Sigmoid colon (tissue), 7 donors: ENCODE measurements around the gene STIM2. TPM values are rescaled to one million over a fixed set of nuclear protein-coding genes. Genes with fewer than 3 reads are reported as not detected.

ENCODE experiments used
- DNase-seq: peaks from one replicate; pipeline ENCODE4 v3.0.0-alpha.2; 2019
- H3K27ac ChIP-seq, 4 donors: fragments of 200-600 bp; sonication (generic); one replicate each; pipeline ENCODE4 v1.5.1; 2016 to 2019; ENCODE audit warnings: mild to moderate bottlenecking in 1 of 4
- H3K27me3 ChIP-seq, 3 donors: fragments of 200-600 bp; sonication (generic); one replicate each; pipeline ENCODE4 v1.5.1; 2019; ENCODE audit warnings: mild to moderate bottlenecking in 1 of 3
- H3K36me3 ChIP-seq, 4 donors: fragments of 200-600 bp; sonication (generic); one replicate each; pipeline ENCODE4 v1.5.1; 2016 to 2019
- H3K4me1 ChIP-seq, 4 donors: fragments of 200-600 bp; sonication (generic); one replicate each; pipeline ENCODE4 v1.5.1; 2017 to 2019
- H3K4me3 ChIP-seq, 4 donors: fragments of 200-600 bp; sonication (generic); one replicate each; pipeline ENCODE4 v1.5.1; 2017 to 2019; ENCODE audit warnings: mild to moderate bottlenecking in 2 of 4, moderate library complexity in 1 of 4
- H3K9me3 ChIP-seq, 4 donors: fragments of 200-600 bp in 3 of 4; sonication (generic) in 3 of 4; one replicate each; pipeline versions ENCODE4 v1.5.1 to v1.6.1; 2013 to 2019
- CTCF ChIP-seq, 4 experiments: fragments of 450-650 bp in 3 of 4; fragments of 200-600 bp in 1 of 4; IDR thresholded peaks; one replicate each; pipeline ENCODE4 v1.5.1; 2016 to 2019; ENCODE audit warnings: antibody characterized with exemption in 4 of 4, mild to moderate bottlenecking in 3 of 4, moderate library complexity in 2 of 4
- EP300 ChIP-seq, 4 donors: sonication (generic); formaldehyde crosslinking; IDR thresholded peaks; one replicate each; pipeline ENCODE4 v1.6.1; 2017; ENCODE audit warnings: antibody characterized with exemption in 4 of 4
- POLR2A ChIP-seq, 2 donors: fragments of 450-650 bp; IDR thresholded peaks; one replicate each; pipeline ENCODE4 v1.6.1; 2016; ENCODE audit warnings: antibody characterized with exemption in 2 of 2, mild to moderate bottlenecking in 2 of 2, moderate library complexity in 2 of 2
- POLR2AphosphoS5 ChIP-seq, 4 donors: sonication (generic); formaldehyde crosslinking; IDR thresholded peaks; one replicate each; pipeline ENCODE4 v1.6.1; 2017; ENCODE audit warnings: antibody characterized with exemption in 4 of 4
- WGBS, 2 donors: extraction: QIAGEN DNeasy Blood & Tissue Kit; methylation state at CpG; one replicate each; pipeline ENCODE4 v1.1.7; 2013; 5-methylcytosine and 5-hydroxymethylcytosine counted together
- intact Hi-C: fragments of 100-400 bp; cut with DNase I; formaldehyde crosslinking; loops from one replicate; pipeline ENCODE4 v1.15.1; 2023
- polyA plus RNA-seq, 3 donors: library from polyadenylated mRNA; stranded (reverse); fragments of 200-250 nt; gene quantifications; one replicate each; pipeline ENCODE4 v1.2.3, GENCODE V29; 2013
- total RNA-seq, 4 donors: library from RNA; depleted of rRNA; stranded (reverse); fragments of >200 nt; gene quantifications; one replicate each; pipeline ENCODE4 v1.1.0, GENCODE V29; 2016
- donor health status: healthy with polysubstance abuse.
- donor health status: Bipolar disorder and iron deficiency.
- donor health status: healthy.

The STIM2 gene
- total and polyA plus RNA-seq, 7 donors = 3.0 to 16.8 (median 14.1) TPM

- Histone ChIP-seq H3K9me3 (no peaks in the 10 kb centered on the region), H3K27me3 (no peaks in the 10 kb centered on the region), H3K27ac (no peak overlapping the region), H3K4me3 (no peak overlapping the region), H3K4me1 (no peaks in the 10 kb centered on the region), H3K36me3 (no peaks in the 10 kb centered on the region)
- no peak for DNase-seq
- WGBS, 2 donors = 17 to 63% methylated on average over 2 of the region's 2 CpGs
- TF ChIP-seq POLR2A (IDR thresholded peaks at IDR 0.05) = no peak
- no peak for TF ChIP-seq POLR2AphosphoS5 (IDR thresholded peaks at IDR 0.05)
- no peak for TF ChIP-seq CTCF (IDR thresholded peaks at IDR 0.05)
- TF ChIP-seq EP300 (IDR thresholded peaks at IDR 0.05) = no peak
- intact Hi-C loops = no loop called here
Measured at GRCh38 chr4:26938516-26938915, 77.9 kb downstream of the STIM2 start.

- no peak overlapping the region for H3K27ac ChIP-seq
- no peaks in the 10 kb centered on the region for H3K27me3 ChIP-seq
- DNase-seq = no peak
- no peaks in the 10 kb centered on the region for H3K4me1 ChIP-seq
- H3K36me3 ChIP-seq = no peaks in the 10 kb centered on the region
- 92 to 98% methylated on average over 1 of the region's 1 CpG for WGBS, 2 donors
- H3K4me3 ChIP-seq = no peak overlapping the region
- H3K9me3 ChIP-seq = no peaks in the 10 kb centered on the region
- TF ChIP-seq EP300 (IDR thresholded peaks at IDR 0.05) (no peak), POLR2AphosphoS5 (IDR thresholded peaks at IDR 0.05) (no peak)
- intact Hi-C loops = no loop called here
Measured at GRCh38 chr4:26941951-26942350, 81.3 kb downstream of the STIM2 start.

DNA sequence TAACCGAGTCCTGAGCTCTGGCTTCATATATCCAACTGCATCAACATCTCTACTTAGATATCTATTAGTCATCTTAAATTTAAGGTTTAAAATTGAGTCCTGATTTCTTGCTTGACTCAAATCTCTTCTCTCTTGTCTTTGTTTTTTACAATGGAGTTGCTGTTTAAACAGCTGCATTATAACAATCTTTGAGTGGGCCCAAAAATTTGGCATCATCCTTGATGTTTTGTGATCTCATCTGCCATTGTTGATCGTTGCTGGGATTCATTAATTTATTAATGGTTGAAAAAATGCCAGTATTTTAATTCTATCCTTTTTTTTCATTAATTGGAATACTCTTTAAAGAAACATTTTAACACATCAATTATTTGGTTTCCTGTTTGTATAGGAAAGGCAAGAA, 82.2 kb downstream of the STIM2 start:
- 82 to 84% methylated on average over 2 of the region's 2 CpGs for WGBS, 2 donors
- Histone ChIP-seq H3K27me3 (no peaks in the 10 kb centered on the region), H3K9me3 (no peaks in the 10 kb centered on the region), H3K4me1 (no peaks in the 10 kb centered on the region), H3K36me3 (no peaks in the 10 kb centered on the region), H3K4me3 (no peak overlapping the region), H3K27ac (no peak overlapping the region)
- TF ChIP-seq CTCF (IDR thresholded peaks at IDR 0.05) (no peak), POLR2A (IDR thresholded peaks at IDR 0.05) (no peak), EP300 (IDR thresholded peaks at IDR 0.05) (no peak), POLR2AphosphoS5 (IDR thresholded peaks at IDR 0.05) (no peak)
- no peak for DNase-seq
- intact Hi-C loops = no loop called here

DNA sequence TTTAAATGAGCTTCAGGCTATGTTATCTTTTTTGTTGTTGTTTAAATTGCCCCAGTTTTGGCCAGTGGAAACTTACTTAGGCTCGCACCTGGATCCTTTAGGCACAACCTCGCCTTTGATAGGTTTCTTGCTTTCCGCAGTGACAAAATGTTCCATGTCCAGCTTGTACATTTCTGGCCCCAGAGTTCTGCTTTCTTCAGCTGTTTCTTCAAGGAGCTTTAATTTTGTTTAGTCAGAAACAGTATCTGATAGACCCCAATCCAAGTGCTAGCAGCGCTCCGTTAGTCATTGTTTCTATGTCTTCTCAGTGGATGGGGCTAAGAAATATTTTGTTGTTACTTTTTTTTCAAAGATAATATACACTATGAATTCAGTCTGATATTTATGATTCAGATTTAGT, 82.8 kb downstream of the STIM2 start:
- H3K9me3 ChIP-seq = no peaks in the 10 kb centered on the region
- DNase-seq = no peak
- H3K27ac ChIP-seq = no peak overlapping the region
- WGBS, 2 donors = 70 to 87% methylated on average over 5 of the region's 5 CpGs
- H3K4me1 ChIP-seq = no peaks in the 10 kb centered on the region
- H3K36me3 ChIP-seq = no peaks in the 10 kb centered on the region
- H3K4me3 ChIP-seq = no peak overlapping the region
- TF ChIP-seq POLR2AphosphoS5 (IDR thresholded peaks at IDR 0.05) (no peak), POLR2A (IDR thresholded peaks at IDR 0.05) (no peak), CTCF (IDR thresholded peaks at IDR 0.05) (no peak), EP300 (IDR thresholded peaks at IDR 0.05) (no peak)
- intact Hi-C loops = no loop called here
- no peaks in the 10 kb centered on the region for H3K27me3 ChIP-seq

- Histone ChIP-seq H3K4me3 (no peak overlapping the region), H3K27me3 (no peaks in the 10 kb centered on the region), H3K36me3 (no peaks in the 10 kb centered on the region), H3K27ac (no peak overlapping the region), H3K9me3 (no peaks in the 10 kb centered on the region), H3K4me1 (no peaks in the 10 kb centered on the region)
- no peak for DNase-seq
- no peak for TF ChIP-seq EP300 (IDR thresholded peaks at IDR 0.05)
- TF ChIP-seq CTCF (IDR thresholded peaks at IDR 0.05) = no peak
- TF ChIP-seq POLR2AphosphoS5 (IDR thresholded peaks at IDR 0.05) = no peak
- TF ChIP-seq POLR2A (IDR thresholded peaks at IDR 0.05) = no peak
- intact Hi-C loops = no loop called here
- WGBS, 2 donors = 95 to 96% methylated on average over 2 of the region's 2 CpGs
Measured at GRCh38 chr4:26945794-26946193, 85.2 kb downstream of the STIM2 start.
